ENCODE measurements around the gene COG2.
"Not testable (repeated sequence)": the region's sequence is repeated elsewhere in the genome, so short reads cannot be mapped to it uniquely, and the experiment has no call there.

COG2 gene

DNA sequence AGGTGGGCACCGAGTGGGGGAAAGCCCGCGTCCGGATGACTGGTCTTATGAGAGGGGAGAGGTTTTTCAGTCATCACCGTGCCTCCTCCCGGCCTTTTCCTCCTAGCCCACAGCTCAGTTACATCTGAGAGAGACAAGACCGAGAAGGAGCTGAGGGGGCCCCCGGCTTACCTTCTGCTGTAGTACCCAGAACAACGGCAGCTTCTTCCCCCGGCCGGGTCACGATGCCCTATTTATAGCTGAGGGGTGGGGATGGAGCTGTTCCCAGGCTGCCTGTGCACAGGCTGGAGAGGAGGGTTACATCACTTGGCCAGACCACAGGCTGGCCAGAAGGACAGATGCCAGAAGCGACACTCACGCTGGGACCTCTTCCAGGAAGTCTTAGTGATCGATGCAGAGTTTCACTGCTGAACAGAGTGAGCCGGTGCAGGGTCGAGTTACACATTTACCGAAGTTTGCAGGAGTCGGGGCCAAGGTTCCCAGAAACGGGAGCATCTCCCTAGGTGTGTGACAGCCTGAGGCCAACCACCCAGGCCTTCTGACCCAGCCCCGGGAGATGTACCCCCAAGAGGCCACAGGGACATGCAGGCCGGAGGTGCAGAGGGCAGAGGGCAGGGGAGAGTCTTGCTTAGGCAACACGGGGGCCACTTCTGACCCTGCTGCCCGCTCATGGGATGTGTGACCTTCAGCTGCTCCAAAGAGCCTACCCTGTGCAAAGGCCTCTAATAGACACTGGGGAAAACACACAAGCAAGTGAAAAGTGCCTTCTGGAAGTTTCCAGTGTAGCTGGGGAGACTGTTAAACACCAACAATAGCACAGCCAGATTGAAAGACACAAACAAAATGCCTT lies 71.9 kb downstream of the COG2 start, which contains the start of gene AGT:
AGT (minus strand) TSS at position 208 of the 850 bp plus-strand sequence. CDS start 3,299 bp downstream, outside the sequence.
- no peaks in the 10 kb centered on the region for H3K79me2 ChIP-seq (ENCODE audit: control insufficient read depth, insufficient read depth, low read length, unreplicated experiment)
- H3K27me3 ChIP-seq (ENCODE audit: insufficient read depth, low read length): 0 out of 2 replicates have a peak, but pooled peaks cover 6% of the 10 kb centered on the region
- H3K4me3 ChIP-seq (ENCODE audit: low read depth, low read length): no peak within 1 kb of the TSS
- H3K4me1 ChIP-seq (ENCODE audit: control insufficient read depth, insufficient read depth, low read length, unreplicated experiment): peaks cover 11% of the 10 kb centered on the region
- H2AFZ ChIP-seq (ENCODE audit: low read length, unreplicated experiment): peak within 1 kb of the TSS; percentile 41
- no peaks in the 10 kb centered on the region for H3K36me3 ChIP-seq (ENCODE audit: insufficient read depth, low read length)
- H3K27ac ChIP-seq (ENCODE audit: low read depth, low read length): no peak within 1 kb of the TSS

DNA sequence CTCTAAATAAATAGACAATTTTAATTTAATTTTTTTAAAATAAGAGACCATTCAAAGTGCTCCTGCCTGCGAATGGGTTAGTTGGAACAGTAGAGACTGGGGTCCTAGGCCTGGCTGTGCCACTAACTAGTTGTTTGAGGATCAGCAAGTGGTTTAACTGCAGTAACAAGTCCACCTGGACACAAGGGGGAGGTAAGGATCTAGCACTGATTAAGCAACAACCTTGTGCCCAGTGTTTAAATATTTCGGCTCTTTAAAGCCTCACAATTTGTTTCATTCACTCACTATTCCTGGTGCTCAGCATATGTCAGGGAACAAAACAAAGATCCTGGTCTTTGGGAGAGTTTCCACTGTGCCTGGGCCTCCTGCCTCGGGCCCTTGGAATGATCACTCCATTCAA lies 73.2 kb downstream of the COG2 start:
- peaks cover 11% of the 10 kb centered on the region for H3K4me1 ChIP-seq (ENCODE audit: control insufficient read depth, insufficient read depth, low read length, unreplicated experiment)
- no peak overlapping the region for H3K4me3 ChIP-seq (ENCODE audit: low read depth, low read length)
- 0 out of 2 replicates have a peak, but pooled peaks cover 6% of the 10 kb centered on the region for H3K27me3 ChIP-seq (ENCODE audit: insufficient read depth, low read length)
- no peaks in the 10 kb centered on the region for H3K79me2 ChIP-seq (ENCODE audit: control insufficient read depth, insufficient read depth, low read length, unreplicated experiment)
- H3K36me3 ChIP-seq (ENCODE audit: insufficient read depth, low read length): no peaks in the 10 kb centered on the region
- H3K27ac ChIP-seq (ENCODE audit: low read depth, low read length): no peak overlapping the region
- H2AFZ ChIP-seq (ENCODE audit: low read length, unreplicated experiment): no peak overlapping the region

DNA sequence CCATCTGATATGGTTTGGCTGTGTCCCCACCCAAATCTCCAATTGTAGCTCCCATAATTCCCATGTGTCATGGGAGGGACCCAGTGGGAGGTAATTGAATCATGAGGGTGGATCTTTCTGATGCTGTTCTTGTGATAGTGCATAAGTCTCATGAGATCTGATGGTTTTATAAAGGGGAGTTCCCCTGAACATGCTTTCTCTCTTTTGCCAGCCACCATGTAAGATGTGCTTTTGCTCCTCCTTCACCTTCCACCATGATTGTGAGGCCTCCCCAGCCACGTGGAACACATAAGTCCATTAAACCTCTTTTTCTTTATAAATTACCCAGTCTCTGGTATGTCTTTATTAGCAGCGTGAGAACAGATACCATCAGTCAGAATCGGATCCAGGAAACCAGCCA lies 74.2 kb downstream of the COG2 start:
- not testable (repeated sequence) for H3K4me3 ChIP-seq (ENCODE audit: low read depth, low read length); H3K27ac ChIP-seq (ENCODE audit: low read depth, low read length); H3K27me3 ChIP-seq (ENCODE audit: insufficient read depth, low read length); H2AFZ ChIP-seq (ENCODE audit: low read length, unreplicated experiment); H3K36me3 ChIP-seq (ENCODE audit: insufficient read depth, low read length); H3K79me2 ChIP-seq (ENCODE audit: control insufficient read depth, insufficient read depth, low read length, unreplicated experiment)
- H3K4me1 ChIP-seq (ENCODE audit: control insufficient read depth, insufficient read depth, low read length, unreplicated experiment): peaks cover 11% of the 10 kb centered on the region

DNA sequence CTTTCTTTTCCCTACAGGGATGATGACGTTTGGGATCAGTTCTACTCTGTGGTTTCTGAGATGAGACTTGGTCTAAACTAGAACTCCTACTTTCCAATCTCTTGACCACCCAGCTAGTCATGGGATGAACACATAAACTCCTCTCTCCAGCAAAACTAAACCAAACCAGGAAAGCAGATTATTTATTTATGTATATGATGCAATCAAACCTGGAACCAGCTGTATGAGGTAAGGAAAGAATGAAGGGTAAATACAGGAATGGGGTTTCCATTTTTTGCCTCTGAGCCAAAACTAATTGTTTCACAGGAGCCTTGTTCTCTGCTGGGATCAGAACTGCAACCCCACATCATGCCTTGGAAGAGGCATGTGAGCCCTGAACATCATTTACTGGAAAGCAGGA lies 75.0 kb downstream of the COG2 start:
- Histone ChIP-seq H3K27ac (ENCODE audit: low read depth, low read length) (no peak overlapping the region), H3K36me3 (ENCODE audit: insufficient read depth, low read length) (no peaks in the 10 kb centered on the region), H2AFZ (ENCODE audit: low read length, unreplicated experiment) (no peak overlapping the region), H3K4me1 (ENCODE audit: control insufficient read depth, insufficient read depth, low read length, unreplicated experiment) (peaks cover 11% of the 10 kb centered on the region), H3K79me2 (ENCODE audit: control insufficient read depth, insufficient read depth, low read length, unreplicated experiment) (no peaks in the 10 kb centered on the region), H3K4me3 (ENCODE audit: low read depth, low read length) (no peak overlapping the region), H3K27me3 (ENCODE audit: insufficient read depth, low read length) (0 out of 2 replicates have a peak, but pooled peaks cover 6% of the 10 kb centered on the region)

DNA sequence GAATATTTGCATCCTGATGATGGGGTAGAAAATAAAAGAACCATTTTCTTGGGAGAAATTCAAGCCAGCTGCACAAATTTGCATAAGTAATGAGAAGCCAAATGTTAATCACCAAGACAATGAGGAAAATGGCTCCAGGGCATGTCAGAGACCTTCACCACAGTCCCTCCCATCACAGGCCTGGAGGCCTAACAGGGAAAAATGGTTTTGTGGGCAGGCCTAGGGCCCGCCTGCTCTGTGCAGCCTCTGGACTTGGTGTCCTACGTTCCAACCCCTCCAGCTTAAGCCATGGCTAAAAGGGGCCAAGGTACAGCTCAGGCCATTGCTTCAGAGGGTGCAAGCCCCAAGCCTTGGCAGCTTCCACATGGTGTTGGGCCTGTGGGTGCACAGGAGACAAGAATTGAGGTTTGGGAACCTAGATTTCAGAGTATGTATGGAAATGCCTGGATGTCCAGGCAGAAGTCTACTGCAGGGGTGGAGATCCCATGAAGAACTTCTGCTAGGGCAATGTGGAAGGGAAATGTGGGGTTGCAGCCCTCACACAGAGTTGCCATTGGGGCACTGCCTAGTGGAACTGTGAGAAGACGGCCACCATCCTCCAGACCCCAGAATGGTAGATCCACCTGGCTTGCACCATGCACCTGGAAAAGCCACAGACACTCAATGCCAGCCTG lies 79.7 kb downstream of the COG2 start:
- not testable (repeated sequence) for H3K36me3 ChIP-seq (ENCODE audit: insufficient read depth, low read length); H3K79me2 ChIP-seq (ENCODE audit: control insufficient read depth, insufficient read depth, low read length, unreplicated experiment); H3K4me1 ChIP-seq (ENCODE audit: control insufficient read depth, insufficient read depth, low read length, unreplicated experiment); H3K27ac ChIP-seq (ENCODE audit: low read depth, low read length); H2AFZ ChIP-seq (ENCODE audit: low read length, unreplicated experiment); H3K4me3 ChIP-seq (ENCODE audit: low read depth, low read length)
- H3K27me3 ChIP-seq (ENCODE audit: insufficient read depth, low read length): peaks cover 26% of the 10 kb centered on the region

DNA sequence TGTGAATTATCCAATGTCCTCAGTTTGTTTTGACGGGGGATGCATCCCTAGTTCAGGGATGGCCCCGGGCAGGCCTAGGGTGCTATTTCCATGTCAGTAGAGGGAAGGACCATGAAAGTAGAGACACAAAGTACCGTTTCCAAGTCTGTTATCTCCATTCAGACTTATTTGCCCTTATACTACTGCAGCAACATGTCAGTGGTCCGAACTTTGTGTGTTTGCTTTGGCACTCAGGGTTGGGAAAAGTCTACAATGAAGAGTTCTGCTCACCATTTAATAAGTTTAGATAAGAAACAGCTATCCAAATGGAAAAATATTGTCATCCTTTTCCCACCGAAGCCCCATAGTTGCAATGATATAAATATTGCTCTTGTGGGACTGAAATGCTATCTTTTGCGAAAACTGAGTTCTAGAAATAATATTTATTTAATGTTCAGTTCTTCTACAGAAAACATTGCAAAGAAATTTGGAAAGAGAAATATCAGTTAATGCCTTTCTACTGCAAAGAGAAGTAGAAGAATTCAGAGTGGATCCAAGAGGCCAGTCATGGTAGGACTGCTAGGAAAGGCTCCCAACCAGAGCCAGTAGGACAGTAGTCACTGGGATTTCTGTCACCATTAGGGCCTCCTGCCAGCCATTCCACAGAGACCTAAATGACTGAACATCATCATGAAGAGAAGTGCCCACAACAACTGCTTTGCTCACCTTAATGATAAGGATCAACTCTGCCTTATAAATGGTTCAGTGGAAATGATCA lies 83.2 kb downstream of the COG2 start:
- Histone ChIP-seq H3K79me2 (ENCODE audit: control insufficient read depth, insufficient read depth, low read length, unreplicated experiment) (no peaks in the 10 kb centered on the region), H3K27ac (ENCODE audit: low read depth, low read length) (no peak overlapping the region), H3K4me3 (ENCODE audit: low read depth, low read length) (no peak overlapping the region), H2AFZ (ENCODE audit: low read length, unreplicated experiment) (no peak overlapping the region), H3K4me1 (ENCODE audit: control insufficient read depth, insufficient read depth, low read length, unreplicated experiment) (no peaks in the 10 kb centered on the region), H3K27me3 (ENCODE audit: insufficient read depth, low read length) (peaks cover 40% of the 10 kb centered on the region), H3K36me3 (ENCODE audit: insufficient read depth, low read length) (no peaks in the 10 kb centered on the region)

DNA sequence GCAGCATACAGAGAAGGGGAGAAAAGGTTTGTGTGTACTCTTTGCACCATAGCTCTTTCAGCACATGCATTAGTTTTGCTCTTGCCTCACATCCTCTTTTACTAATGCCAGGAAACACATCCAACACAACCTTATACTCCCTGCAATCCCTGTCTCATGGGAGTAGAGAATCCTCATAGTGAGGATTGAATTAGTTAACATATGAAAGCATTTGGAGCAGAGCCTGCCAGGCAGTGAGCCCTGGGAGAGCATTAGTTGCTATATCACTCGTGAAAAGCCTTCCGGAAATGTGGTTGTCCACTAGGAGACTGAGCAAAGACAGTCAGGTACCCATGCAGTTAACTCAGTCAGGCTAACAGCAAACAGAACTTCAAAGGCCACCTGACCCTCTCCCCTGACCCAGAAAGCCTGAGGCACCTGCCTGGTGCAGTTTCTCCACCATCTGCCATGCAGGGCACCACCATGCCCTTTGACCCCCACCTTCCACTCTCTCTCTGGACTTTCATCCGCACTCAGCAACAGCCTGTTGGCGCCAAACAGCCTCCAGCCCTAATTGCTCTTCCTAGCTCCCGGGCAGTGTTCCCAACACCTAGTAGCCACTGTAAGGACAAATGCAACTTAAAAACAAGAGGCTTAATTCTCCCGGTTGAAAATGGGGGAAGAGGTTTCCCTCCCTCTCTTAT lies 86.6 kb downstream of the COG2 start:
- Histone ChIP-seq H3K27me3 (ENCODE audit: insufficient read depth, low read length) (peaks cover 48% of the 10 kb centered on the region), H3K4me1 (ENCODE audit: control insufficient read depth, insufficient read depth, low read length, unreplicated experiment) (no peaks in the 10 kb centered on the region), H3K79me2 (ENCODE audit: control insufficient read depth, insufficient read depth, low read length, unreplicated experiment) (no peaks in the 10 kb centered on the region), H3K4me3 (ENCODE audit: low read depth, low read length) (no peak overlapping the region), H3K36me3 (ENCODE audit: insufficient read depth, low read length) (no peaks in the 10 kb centered on the region), H2AFZ (ENCODE audit: low read length, unreplicated experiment) (no peak overlapping the region), H3K27ac (ENCODE audit: low read depth, low read length) (no peak overlapping the region)

DNA sequence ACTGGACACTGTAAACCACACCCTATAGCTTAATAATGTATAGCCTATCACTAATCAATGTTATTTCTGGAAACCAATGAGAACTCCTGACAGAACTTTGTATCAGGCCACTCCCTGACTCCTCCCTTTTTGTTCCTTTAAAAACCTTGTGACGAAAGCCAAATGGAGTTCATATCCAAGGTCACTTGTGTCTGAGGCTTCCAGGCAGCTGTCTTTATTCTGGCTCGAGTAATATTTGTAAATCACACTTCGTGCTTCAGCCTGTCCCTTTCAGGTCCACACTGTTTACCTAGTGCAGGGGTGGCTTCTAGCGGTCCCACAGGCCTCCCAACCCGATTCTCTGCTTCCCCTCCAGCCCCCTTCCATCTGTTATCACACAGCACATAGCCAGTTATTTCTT lies 88.7 kb downstream of the COG2 start:
- no peak overlapping the region for H3K4me3 ChIP-seq (ENCODE audit: low read depth, low read length)
- H3K36me3 ChIP-seq (ENCODE audit: insufficient read depth, low read length): no peaks in the 10 kb centered on the region
- H3K79me2 ChIP-seq (ENCODE audit: control insufficient read depth, insufficient read depth, low read length, unreplicated experiment): no peaks in the 10 kb centered on the region
- H2AFZ ChIP-seq (ENCODE audit: low read length, unreplicated experiment): no peak overlapping the region
- no peak overlapping the region for H3K27ac ChIP-seq (ENCODE audit: low read depth, low read length)
- H3K4me1 ChIP-seq (ENCODE audit: control insufficient read depth, insufficient read depth, low read length, unreplicated experiment): no peaks in the 10 kb centered on the region
- peaks cover 35% of the 10 kb centered on the region for H3K27me3 ChIP-seq (ENCODE audit: insufficient read depth, low read length)

DNA sequence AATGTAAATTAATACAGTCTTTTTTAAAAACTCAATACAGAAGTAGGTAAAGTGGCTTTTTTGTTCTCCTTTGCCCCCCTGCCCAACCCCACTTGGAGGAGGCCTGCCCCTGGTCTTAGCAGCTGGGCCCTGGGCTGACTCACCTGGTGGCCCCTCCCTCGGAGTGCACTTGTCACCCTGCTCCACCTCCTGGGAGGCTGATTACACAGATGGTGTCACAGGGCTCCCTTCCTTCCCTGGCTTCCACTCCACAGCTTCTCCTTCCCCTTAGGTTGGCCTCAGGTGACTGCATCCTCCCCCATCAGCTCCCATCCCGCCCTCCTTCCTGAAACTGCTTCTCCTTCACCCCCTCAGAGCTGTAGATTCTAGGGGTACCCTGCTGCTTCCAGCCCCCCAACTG lies 93.2 kb downstream of the COG2 start:
- no peaks in the 10 kb centered on the region for H3K4me1 ChIP-seq (ENCODE audit: control insufficient read depth, insufficient read depth, low read length, unreplicated experiment)
- no peak overlapping the region for H3K4me3 ChIP-seq (ENCODE audit: low read depth, low read length)
- H3K79me2 ChIP-seq (ENCODE audit: control insufficient read depth, insufficient read depth, low read length, unreplicated experiment): no peaks in the 10 kb centered on the region

DNA sequence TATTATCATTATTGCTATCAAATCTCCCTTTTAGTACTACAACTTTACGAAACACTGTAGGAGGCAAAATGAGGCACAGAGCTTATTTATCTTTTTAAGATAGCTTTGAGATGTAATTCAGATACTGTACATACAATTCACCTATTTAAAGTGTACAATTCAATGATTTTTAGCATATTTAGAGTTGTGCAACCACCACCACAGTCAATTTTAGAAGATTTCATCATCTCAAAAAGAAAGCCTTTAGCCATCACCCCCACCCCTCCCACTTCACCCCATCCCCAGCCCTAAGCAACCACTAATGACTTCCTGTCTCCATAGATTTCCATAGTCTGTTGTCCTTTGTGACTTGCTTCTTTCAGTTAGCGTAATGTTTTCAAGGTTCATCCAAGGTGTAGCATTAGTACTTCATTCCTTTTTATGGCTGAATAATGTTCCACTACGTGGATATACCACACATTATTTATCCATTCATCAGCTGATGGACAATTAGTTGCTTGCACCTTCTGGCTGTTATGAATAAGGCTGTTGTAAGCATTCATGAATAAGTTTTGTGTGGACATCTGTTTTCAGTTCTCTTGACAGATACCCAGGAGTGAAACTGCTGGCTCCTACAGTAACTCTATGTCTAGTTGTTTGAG lies 95.5 kb downstream of the COG2 start:
- H3K27me3 ChIP-seq (ENCODE audit: insufficient read depth, low read length): peaks cover 17% of the 10 kb centered on the region
- no peak overlapping the region for H3K4me3 ChIP-seq (ENCODE audit: low read depth, low read length)
- H2AFZ ChIP-seq (ENCODE audit: low read length, unreplicated experiment): no peak overlapping the region
- no peaks in the 10 kb centered on the region for H3K36me3 ChIP-seq (ENCODE audit: insufficient read depth, low read length)
- H3K79me2 ChIP-seq (ENCODE audit: control insufficient read depth, insufficient read depth, low read length, unreplicated experiment): no peaks in the 10 kb centered on the region
- H3K4me1 ChIP-seq (ENCODE audit: control insufficient read depth, insufficient read depth, low read length, unreplicated experiment): no peaks in the 10 kb centered on the region
- no peak overlapping the region for H3K27ac ChIP-seq (ENCODE audit: low read depth, low read length)

More for the DNA sequence above, 93.2 kb downstream of the COG2 start:
- Histone ChIP-seq H3K36me3 (ENCODE audit: insufficient read depth, low read length) (no peaks in the 10 kb centered on the region), H3K27me3 (ENCODE audit: insufficient read depth, low read length) (peaks cover 28% of the 10 kb centered on the region), H2AFZ (ENCODE audit: low read length, unreplicated experiment) (no peak overlapping the region), H3K27ac (ENCODE audit: low read depth, low read length) (no peak overlapping the region)

Measured in ACC112 (cell line).